Keratinocyte (primary cell): ENCODE data around the gene GSTM5.
"Not testable (repeated sequence)": the region's sequence is repeated elsewhere in the genome, so short reads cannot be mapped to it uniquely, and the experiment has no call there.

Source experiments
- CTCF ChIP-seq, 3 experiments: IDR thresholded peaks in 1 of 3; conservative IDR thresholded peaks in 1 of 3; optimal IDR thresholded peaks in 1 of 3; 2 replicates in 2 of 3; 3 replicates in 1 of 3; pipeline versions ENCODE3 to v1.5.1; 2011; ENCODE audit warnings: low read length in 3 of 3, mild to moderate bottlenecking in 3 of 3, moderate library complexity in 2 of 3, control low read depth in 1 of 3, inconsistent platforms in 1 of 3; ENCODE audit not compliant: insufficient read depth in 2 of 3; ENCODE audit errors: extremely low read depth in 1 of 3
- EZH2 ChIP-seq: IDR thresholded peaks from one replicate; pipeline ENCODE4 v1.6.1; 2012; ENCODE audit warnings: inconsistent platforms, mild to moderate bottlenecking, low read length, moderate library complexity

GRCh38 chr1:109685890-109686289, 26.2 kb upstream of the GSTM5 start:
- TF ChIP-seq CTCF (optimal IDR thresholded peaks at IDR 0.05 in 1 of 3, IDR thresholded peaks at IDR 0.05 in 1 of 3, conservative IDR thresholded peaks at IDR 0.05 in 1 of 3; ENCODE audit: extremely low read depth in 1 of 3, insufficient read depth in 2 of 3, low read length in 3 of 3); EZH2: not testable (repeated sequence)
